Measurements from ENCODE around the gene TMEM187.

Gene TMEM187

GRCh38 chrX:153972368-153973126 is at the start of gene TMEM187:
Gene TMEM187, plus strand, starts transcription at chrX:153972754. Its CDS starts 9,309 bp downstream, at chrX:153982063.
- peak; percentile 72 to 85 (median 76) for DNase-seq (ENCODE audit: low read depth in 3 of 3)

GRCh38 chrX:153922932-153923857 is 49.4 kb upstream of the TMEM187 start:
- no peak for DNase-seq (ENCODE audit: low read depth in 3 of 3)

- DNase-seq (ENCODE audit: low read depth in 3 of 3): no peak
Observed at GRCh38 chrX:153924149-153924861, 48.2 kb upstream of the TMEM187 start.

- no peak for DNase-seq (ENCODE audit: low read depth in 3 of 3)
Observed at GRCh38 chrX:153925387-153925738, 47.2 kb upstream of the TMEM187 start.

- peak in 1 of 3 experiments; percentile 57 for DNase-seq (ENCODE audit: low read depth in 3 of 3)
Observed at GRCh38 chrX:153925739-153926551, 46.6 kb upstream of the TMEM187 start, which contains the start of gene ARHGAP4. Gene ARHGAP4, minus strand, starts transcription at chrX:153926264. Its CDS starts 62 bp downstream, at chrX:153926202.

GRCh38 chrX:153926552-153926857 is 46.0 kb upstream of the TMEM187 start:
- DNase-seq (ENCODE audit: low read depth in 3 of 3): no peak

- peak in 2 of 3 experiments; percentile 45 to 64 for DNase-seq (ENCODE audit: low read depth in 3 of 3)
Observed at GRCh38 chrX:153926858-153927671, 45.5 kb upstream of the TMEM187 start.

GRCh38 chrX:153927672-153927921 is 45.0 kb upstream of the TMEM187 start:
- no peak for DNase-seq (ENCODE audit: low read depth in 3 of 3)

GRCh38 chrX:153927922-153928760 is 44.4 kb upstream of the TMEM187 start:
- DNase-seq (ENCODE audit: low read depth in 3 of 3): peak; percentile 83 to 89 (median 84)

GRCh38 chrX:153928846-153929245 is 43.7 kb upstream of the TMEM187 start:
- no peak for DNase-seq (ENCODE audit: low read depth in 3 of 3)

- no peak for DNase-seq (ENCODE audit: low read depth in 3 of 3)
Observed at GRCh38 chrX:153929576-153929975, 43.0 kb upstream of the TMEM187 start.

- no peak for DNase-seq (ENCODE audit: low read depth in 3 of 3)
Observed at GRCh38 chrX:153930011-153930910, 42.3 kb upstream of the TMEM187 start.

- no peak for DNase-seq (ENCODE audit: low read depth in 3 of 3)
Observed at GRCh38 chrX:153931151-153931550, 41.4 kb upstream of the TMEM187 start.

- DNase-seq (ENCODE audit: low read depth in 3 of 3): no peak
Observed at GRCh38 chrX:153931748-153932147, 40.8 kb upstream of the TMEM187 start.

GRCh38 chrX:153932220-153932915 is 40.2 kb upstream of the TMEM187 start:
- no peak for DNase-seq (ENCODE audit: low read depth in 3 of 3)

- no peak for DNase-seq (ENCODE audit: low read depth in 3 of 3)
Observed at GRCh38 chrX:153933748-153934147, 38.8 kb upstream of the TMEM187 start.

GRCh38 chrX:153934148-153934761 is 38.3 kb upstream of the TMEM187 start:
- DNase-seq (ENCODE audit: low read depth in 3 of 3): no peak

Data from stimulated activated CD4-positive, alpha-beta T cell treated with anti-CD3 and anti-CD28 coated beads, TNF-alpha, amount 100 ng/mL, for 24 hours (primary cell).